Measurements from ENCODE around the gene PAK5. TPM values are rescaled to one million over a fixed set of nuclear protein-coding genes. Genes with fewer than 3 reads are reported as not detected.

The PAK5 gene
- total RNA-seq, 1 experiment from 2014 or later = not detected

DNA sequence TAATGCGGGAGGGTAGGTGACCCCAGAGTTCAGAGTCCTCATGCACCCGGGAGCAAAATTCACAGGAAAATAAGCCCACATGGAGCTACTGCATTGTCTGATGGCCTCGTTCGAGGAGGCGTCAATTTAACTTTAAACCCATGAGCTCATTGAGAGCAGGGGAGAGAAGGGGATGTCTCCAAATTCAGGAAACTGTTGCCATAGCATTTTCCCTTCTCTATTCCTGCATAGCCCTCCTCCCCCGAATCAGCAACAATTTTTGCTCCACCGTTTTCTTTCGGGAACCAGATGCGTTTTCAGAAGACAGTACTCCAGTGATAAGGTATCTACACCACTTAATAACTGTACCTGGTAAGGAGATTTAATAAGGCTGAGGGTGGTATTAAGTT lies 324.8 kb downstream of the PAK5 start:
- no peak for TF ChIP-seq EZH2phosphoT487 (IDR thresholded peaks at IDR 0.05; ENCODE audit: borderline replicate concordance, low read length)
- no peak for TF ChIP-seq EZH2 (IDR thresholded peaks at IDR 0.05; ENCODE audit: low read length, unreplicated experiment)
- TF ChIP-seq, protein P1, sequence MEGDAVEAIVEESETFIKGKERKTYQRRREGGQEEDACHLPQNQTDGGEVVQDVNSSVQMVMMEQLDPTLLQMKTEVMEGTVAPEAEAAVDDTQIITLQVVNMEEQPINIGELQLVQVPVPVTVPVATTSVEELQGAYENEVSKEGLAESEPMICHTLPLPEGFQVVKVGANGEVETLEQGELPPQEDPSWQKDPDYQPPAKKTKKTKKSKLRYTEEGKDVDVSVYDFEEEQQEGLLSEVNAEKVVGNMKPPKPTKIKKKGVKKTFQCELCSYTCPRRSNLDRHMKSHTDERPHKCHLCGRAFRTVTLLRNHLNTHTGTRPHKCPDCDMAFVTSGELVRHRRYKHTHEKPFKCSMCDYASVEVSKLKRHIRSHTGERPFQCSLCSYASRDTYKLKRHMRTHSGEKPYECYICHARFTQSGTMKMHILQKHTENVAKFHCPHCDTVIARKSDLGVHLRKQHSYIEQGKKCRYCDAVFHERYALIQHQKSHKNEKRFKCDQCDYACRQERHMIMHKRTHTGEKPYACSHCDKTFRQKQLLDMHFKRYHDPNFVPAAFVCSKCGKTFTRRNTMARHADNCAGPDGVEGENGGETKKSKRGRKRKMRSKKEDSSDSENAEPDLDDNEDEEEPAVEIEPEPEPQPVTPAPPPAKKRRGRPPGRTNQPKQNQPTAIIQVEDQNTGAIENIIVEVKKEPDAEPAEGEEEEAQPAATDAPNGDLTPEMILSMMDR (conservative IDR thresholded peaks at IDR 0.05; ENCODE audit: low read depth, low read length) = no peak
- no peaks in the 10 kb centered on the region for H3K36me3 ChIP-seq (ENCODE audit: low read depth, low read length)
- POLR2A ChIA-PET (ENCODE audit: unreplicated experiment) = no interaction called here
- H3K4me2 ChIP-seq (ENCODE audit: low read length) = peak overlapping the region; percentile 84
- H3K4me1 ChIP-seq (ENCODE audit: insufficient read depth, low read length) = peaks cover 4% of the 10 kb centered on the region; the same call in 1 of the 2 replicates
- no peaks in the 10 kb centered on the region for H3K79me2 ChIP-seq (ENCODE audit: low read length)
- CTCF ChIA-PET = no interaction called here
- peak overlapping the region; percentile 72; the same call in 1 of the 2 replicates for H2AFZ ChIP-seq (ENCODE audit: low read length)
- H3K4me3 ChIP-seq (ENCODE audit: low read length) = peak overlapping the region; percentile 63; the same call in 1 of the 2 replicates
- no peak overlapping the region for H3K27ac ChIP-seq (ENCODE audit: low read length)
- no peak overlapping the region for H3K9ac ChIP-seq (ENCODE audit: low read length)
- ATAC-seq (no peak; the same call in 1 of the 2 replicates), DNase-seq (no peak)
- intact Hi-C loops (cut with micrococcal nuclease) = no loop called here
- peaks cover 19% of the 10 kb centered on the region for H3K27me3 ChIP-seq (ENCODE audit: low read length)
- no TSS peak for BruUV-seq (replicated peaks)
- H3K9me2 ChIP-seq (replicated peaks; ENCODE audit: low read length) = no peaks in the 10 kb centered on the region
- H3F3A ChIP-seq (ENCODE audit: low read length, unreplicated experiment) = no peaks in the 10 kb centered on the region
- H3K9me3 ChIP-seq (ENCODE audit: low read length) = no peaks in the 10 kb centered on the region
- no peaks in the 10 kb centered on the region for H4K20me1 ChIP-seq (ENCODE audit: low read length)

DNA sequence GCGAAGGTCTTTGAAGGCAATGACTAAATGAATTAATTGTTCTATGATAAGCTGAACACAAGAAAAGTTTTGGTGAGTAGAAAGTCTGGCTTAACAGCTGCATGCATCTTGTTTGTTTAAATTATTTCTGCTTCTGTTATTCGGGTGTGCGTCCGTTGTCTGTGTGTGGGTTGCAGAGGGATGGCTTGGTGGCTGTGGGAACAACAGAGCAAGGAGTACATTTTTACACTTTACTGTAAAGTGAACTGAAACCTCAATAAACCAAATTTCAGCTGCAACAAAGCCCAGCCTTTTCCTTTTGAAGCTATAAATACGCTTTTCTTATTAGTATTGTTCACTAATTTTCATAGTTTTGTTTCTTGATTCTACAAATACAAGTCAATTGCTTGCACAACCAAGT lies 328.0 kb downstream of the PAK5 start:
- no peak for ATAC-seq
- Histone ChIP-seq H4K20me1 (ENCODE audit: low read length) (no peaks in the 10 kb centered on the region), H3K4me1 (ENCODE audit: insufficient read depth, low read length) (peaks cover 4% of the 10 kb centered on the region; the same call in 1 of the 2 replicates), H3K36me3 (ENCODE audit: low read depth, low read length) (no peaks in the 10 kb centered on the region), H2AFZ (ENCODE audit: low read length) (no peak overlapping the region), H3K27me3 (ENCODE audit: low read length) (peaks cover 19% of the 10 kb centered on the region), H3K27ac (ENCODE audit: low read length) (no peak overlapping the region), H3K9me2 (replicated peaks; ENCODE audit: low read length) (no peaks in the 10 kb centered on the region), H3F3A (ENCODE audit: low read length, unreplicated experiment) (no peaks in the 10 kb centered on the region), H3K9me3 (ENCODE audit: low read length) (no peaks in the 10 kb centered on the region), H3K4me2 (ENCODE audit: low read length) (no peak overlapping the region), H3K79me2 (ENCODE audit: low read length) (no peaks in the 10 kb centered on the region), H3K9ac (ENCODE audit: low read length) (no peak overlapping the region), H3K4me3 (ENCODE audit: low read length) (no peak overlapping the region)
- CTCF ChIA-PET = no interaction called here
- intact Hi-C loops (cut with micrococcal nuclease) = no loop called here
- DNase-seq = no peak
- TF ChIP-seq, protein P1 (conservative IDR thresholded peaks at IDR 0.05; ENCODE audit: low read depth, low read length) = no peak
- BruUV-seq (replicated peaks) = no TSS peak
- POLR2A ChIA-PET (ENCODE audit: unreplicated experiment) = no interaction called here

DNA sequence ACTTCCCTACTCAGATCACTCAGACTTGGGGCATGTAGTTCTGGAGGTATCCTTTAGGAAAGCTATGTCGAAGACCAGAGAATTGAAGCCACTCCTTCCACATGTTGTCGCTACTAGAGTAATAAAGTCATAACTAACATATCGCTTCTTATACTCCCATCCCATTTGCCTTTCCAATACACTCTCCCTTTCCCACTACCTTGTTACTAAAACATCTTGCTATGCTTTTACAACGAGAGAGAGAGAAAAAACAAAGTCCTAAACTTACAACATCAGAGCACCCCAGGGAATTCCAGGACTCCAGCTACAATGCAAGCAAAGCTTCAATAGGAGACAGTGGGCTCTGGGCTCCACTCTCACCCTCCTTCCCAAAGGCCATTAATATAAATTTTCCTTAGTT lies 329.6 kb downstream of the PAK5 start:
- H3K79me2 ChIP-seq (ENCODE audit: low read length) = no peaks in the 10 kb centered on the region
- H4K20me1 ChIP-seq (ENCODE audit: low read length) = no peaks in the 10 kb centered on the region
- no TSS peak for BruUV-seq (replicated peaks)
- intact Hi-C loops (cut with micrococcal nuclease) = no loop called here
- peaks cover 6% of the 10 kb centered on the region for H3K27me3 ChIP-seq (ENCODE audit: low read length)
- TF ChIP-seq EZH2 (IDR thresholded peaks at IDR 0.05; ENCODE audit: low read length, unreplicated experiment) (no peak), EZH2phosphoT487 (IDR thresholded peaks at IDR 0.05; ENCODE audit: borderline replicate concordance, low read length) (no peak)
- TF ChIP-seq, protein P1 (conservative IDR thresholded peaks at IDR 0.05; ENCODE audit: low read depth, low read length) = no peak
- H3K9me2 ChIP-seq (replicated peaks; ENCODE audit: low read length) = no peaks in the 10 kb centered on the region
- POLR2A ChIA-PET (ENCODE audit: unreplicated experiment) = no interaction called here
- H3K9me3 ChIP-seq (ENCODE audit: low read length) = no peaks in the 10 kb centered on the region
- CTCF ChIA-PET = no interaction called here
- no peak overlapping the region for H2AFZ ChIP-seq (ENCODE audit: low read length)
- no peaks in the 10 kb centered on the region for H3K36me3 ChIP-seq (ENCODE audit: low read depth, low read length)
- DNase-seq (no peak), ATAC-seq (no peak)
- H3K4me1 ChIP-seq (ENCODE audit: insufficient read depth, low read length) = no peaks in the 10 kb centered on the region
- no peak overlapping the region for H3K9ac ChIP-seq (ENCODE audit: low read length)
- H3K4me3 ChIP-seq (ENCODE audit: low read length) = no peak overlapping the region
- H3K4me2 ChIP-seq (ENCODE audit: low read length) = no peak overlapping the region
- H3F3A ChIP-seq (ENCODE audit: low read length, unreplicated experiment) = no peaks in the 10 kb centered on the region
- no peak overlapping the region for H3K27ac ChIP-seq (ENCODE audit: low read length)

Data from PC-3 (cell line).